Heart left ventricle (tissue), 13 donors: Measurements from ENCODE around the gene TPD52L3.

Experiments used
- CTCF ChIP-seq, 12 donors: fragments of 200-600 bp; sonication (generic) in 4 of 12; IDR thresholded peaks; one replicate each; pipeline versions ENCODE4 v1.5.0 to v1.8.0; 2018 to 2022; ENCODE audit warnings: antibody characterized with exemption in 12 of 12, mild to moderate bottlenecking in 5 of 12
- POLR2A ChIP-seq, 2 donors: fragments of 450-650 bp; IDR thresholded peaks; one replicate each; pipeline ENCODE4 v1.6.1; 2017; ENCODE audit warnings: antibody characterized with exemption in 2 of 2, mild to moderate bottlenecking in 2 of 2, moderate library complexity in 2 of 2
- donor health status: ischemic (EF 13 %, LVEDD 7.1; RV severe dilation, severe dysfunction).
- donor health status: DM: no; HTN: yes; CAD: no.
- donor health status: DM: no; HTN: no; CAD: no.
- donor health status: ischemic (EF 25% LVEDD 6.9; RV normal size, moderate dysfunction).
- donor health status: ischemic (EF 25% LVEDD 5.7; RV mildly dilated, moderate dysfunction).
- donor health status: ischemic (EF 35%, LVEDD 5.7; RV mildly dilated, moderate dysfunction).
- donor health status: nonischemic (EF 11% LVEDD 7.7; RV severe dilation, severe dysfunction).
- donor health status: DM: yes; HTN: yes; CAD: no.
- donor health status: PGD.
- donor health status: ischemic (EF 29% LVEDD 5.4; RV normal size, mild dysfunction).
- donor health status: nonischemic (EF 23%, LVEDD 6.1; RV moderate dilation, normal function).

- TF ChIP-seq POLR2A (IDR thresholded peaks at IDR 0.05), result no peak
- TF ChIP-seq CTCF (IDR thresholded peaks at IDR 0.05), result no peak
Measured at GRCh38 chr9:6368831-6369230, 40.7 kb downstream of the TPD52L3 start.
